GM10847 (cell line): Measurements from ENCODE around the gene PARN.

Experiments
- POLR2A ChIP-seq: IDR thresholded peaks from 2 replicates; pipeline ENCODE4 v1.6.1; 2011; ENCODE audit not compliant: insufficient read length; ENCODE audit errors: extremely low read depth

Gene PARN

GRCh38 chr16:14559809-14560241 is 70.2 kb downstream of the PARN start:
- no peak for TF ChIP-seq POLR2A

- TF ChIP-seq POLR2A = no peak
These were observed 76.6 kb downstream of the PARN start for GRCh38 chr16:14553447-14553846.

GRCh38 chr16:14549789-14550153 is 80.3 kb downstream of the PARN start:
- no peak for TF ChIP-seq POLR2A

GRCh38 chr16:14548933-14549788 is 80.9 kb downstream of the PARN start:
- no peak for TF ChIP-seq POLR2A

GRCh38 chr16:14545346-14545884 is 84.6 kb downstream of the PARN start:
- no peak for TF ChIP-seq POLR2A

- TF ChIP-seq POLR2A = no peak
These were observed 90.4 kb downstream of the PARN start for GRCh38 chr16:14539631-14540030.

- no peak for TF ChIP-seq POLR2A
These were observed 90.9 kb downstream of the PARN start for GRCh38 chr16:14539156-14539555.

GRCh38 chr16:14538604-14539003 is 91.5 kb downstream of the PARN start:
- TF ChIP-seq POLR2A = no peak

- TF ChIP-seq POLR2A = no peak
These were observed 98.4 kb downstream of the PARN start for GRCh38 chr16:14531613-14532012.

- TF ChIP-seq POLR2A = no peak
These were observed 99.0 kb downstream of the PARN start for GRCh38 chr16:14531101-14531500.

- no peak for TF ChIP-seq POLR2A
These were observed 100.0 kb downstream of the PARN start for GRCh38 chr16:14530046-14530445.

- TF ChIP-seq POLR2A = no peak
These were observed 100.9 kb downstream of the PARN start for GRCh38 chr16:14529010-14529669.

GRCh38 chr16:14528306-14528705 is 101.8 kb downstream of the PARN start:
- TF ChIP-seq POLR2A = no peak

GRCh38 chr16:14527411-14528044 is 102.5 kb downstream of the PARN start:
- no peak for TF ChIP-seq POLR2A

GRCh38 chr16:14525596-14525995 is 104.5 kb downstream of the PARN start:
- no peak for TF ChIP-seq POLR2A

GRCh38 chr16:14524979-14525378 is 105.1 kb downstream of the PARN start:
- TF ChIP-seq POLR2A = no peak
